Mucosa of descending colon (tissue), 3 donors: Measurements from ENCODE around the gene FOXB1. TPM values are rescaled to one million over a fixed set of nuclear protein-coding genes. Genes with fewer than 3 reads are reported as not detected.

ENCODE experiments used
- ATAC-seq: fragments of 200-7000 bp; cut with Tn5 transposase; one replicate; pipeline ENCODE4 v1.9.1; 2020; ENCODE audit warnings: mild to moderate bottlenecking, moderate library complexity
- DNase-seq, 3 donors: peaks; one replicate each; pipeline ENCODE4 v3.0.0-alpha.2; 2020
- H3K36me3 ChIP-seq: fragments of 200-600 bp; one replicate; pipeline ENCODE4 v1.8.0; 2021; ENCODE audit warnings: low read depth, mild to moderate bottlenecking
- H3K4me1 ChIP-seq: fragments of 200-600 bp; one replicate; pipeline ENCODE4 v1.8.0; 2021; ENCODE audit warnings: low read depth, mild to moderate bottlenecking
- H3K4me3 ChIP-seq: fragments of 200-600 bp; one replicate; pipeline ENCODE4 v1.8.0; 2021; ENCODE audit warnings: mild to moderate bottlenecking
- H3K9me3 ChIP-seq: fragments of 200-600 bp; one replicate; pipeline ENCODE4 v1.8.0; 2021; ENCODE audit warnings: mild to moderate bottlenecking
- intact Hi-C, 2 donors: fragments of 100-400 bp; cut with DNase I in 1 of 2; cut with micrococcal nuclease in 1 of 2; formaldehyde crosslinking; loops; one replicate each; pipeline versions ENCODE4 v1.11.0 to v1.11.1; 2022; cut with DNase I, micrococcal nuclease
- total RNA-seq, 3 donors: library from RNA; stranded (reverse); fragmentation: NEBNext Ultra II Directional in 2 of 3; extraction: Animal tissue kit (Norgen Biotek cat#: 25700) in 2 of 3; gene quantifications; one replicate each; pipeline versions ENCODE4 v1.2.1 to v1.2.4, GENCODE V29; 2021 to 2023
- TF ChIP-seq, protein P1 (sequence below): fragments of 200-600 bp; IDR thresholded peaks from one replicate; pipeline ENCODE4 v1.8.0; 2022; ENCODE audit warnings: antibody characterized with exemption, mild to moderate bottlenecking
- donor health status: DM: no; HTN: no; CAD: no; lungs with moderate emphysema.
- donor health status: DM: no; HTN: no; CAD: no.
- donor health status: DM: no; HTN: yes; CAD: no.

Gene FOXB1
- total RNA-seq, 3 donors from 2014 or later = not detected

DNA sequence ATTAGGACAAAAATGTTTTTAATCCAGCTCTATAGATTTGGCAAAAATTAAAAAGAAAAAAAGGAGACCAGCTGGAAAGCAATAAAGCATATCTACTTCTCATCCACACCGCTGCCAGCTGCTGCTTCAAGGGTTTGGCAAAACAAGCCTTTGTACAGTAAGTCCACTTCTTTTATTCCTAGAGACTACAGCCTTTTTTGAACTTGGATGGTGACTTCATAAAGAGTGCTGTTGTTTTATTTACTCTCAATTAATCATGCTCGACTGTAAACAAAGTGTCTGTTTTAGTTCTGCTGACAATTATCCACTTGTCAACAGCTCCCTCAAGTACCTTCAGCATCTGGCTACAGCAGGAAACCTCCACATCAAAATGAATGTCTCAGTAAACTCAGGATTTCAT lies 12.3 kb upstream of the FOXB1 start:
- TF ChIP-seq, protein P1, sequence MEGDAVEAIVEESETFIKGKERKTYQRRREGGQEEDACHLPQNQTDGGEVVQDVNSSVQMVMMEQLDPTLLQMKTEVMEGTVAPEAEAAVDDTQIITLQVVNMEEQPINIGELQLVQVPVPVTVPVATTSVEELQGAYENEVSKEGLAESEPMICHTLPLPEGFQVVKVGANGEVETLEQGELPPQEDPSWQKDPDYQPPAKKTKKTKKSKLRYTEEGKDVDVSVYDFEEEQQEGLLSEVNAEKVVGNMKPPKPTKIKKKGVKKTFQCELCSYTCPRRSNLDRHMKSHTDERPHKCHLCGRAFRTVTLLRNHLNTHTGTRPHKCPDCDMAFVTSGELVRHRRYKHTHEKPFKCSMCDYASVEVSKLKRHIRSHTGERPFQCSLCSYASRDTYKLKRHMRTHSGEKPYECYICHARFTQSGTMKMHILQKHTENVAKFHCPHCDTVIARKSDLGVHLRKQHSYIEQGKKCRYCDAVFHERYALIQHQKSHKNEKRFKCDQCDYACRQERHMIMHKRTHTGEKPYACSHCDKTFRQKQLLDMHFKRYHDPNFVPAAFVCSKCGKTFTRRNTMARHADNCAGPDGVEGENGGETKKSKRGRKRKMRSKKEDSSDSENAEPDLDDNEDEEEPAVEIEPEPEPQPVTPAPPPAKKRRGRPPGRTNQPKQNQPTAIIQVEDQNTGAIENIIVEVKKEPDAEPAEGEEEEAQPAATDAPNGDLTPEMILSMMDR = no peak
- Histone ChIP-seq H3K4me3 (no peak overlapping the region), H3K4me1 (peaks cover under 1% of the 10 kb centered on the region), H3K36me3 (no peaks in the 10 kb centered on the region), H3K9me3 (no peaks in the 10 kb centered on the region)
- intact Hi-C loops = no loop called here
- DNase-seq (no peak), ATAC-seq (no peak)

DNA sequence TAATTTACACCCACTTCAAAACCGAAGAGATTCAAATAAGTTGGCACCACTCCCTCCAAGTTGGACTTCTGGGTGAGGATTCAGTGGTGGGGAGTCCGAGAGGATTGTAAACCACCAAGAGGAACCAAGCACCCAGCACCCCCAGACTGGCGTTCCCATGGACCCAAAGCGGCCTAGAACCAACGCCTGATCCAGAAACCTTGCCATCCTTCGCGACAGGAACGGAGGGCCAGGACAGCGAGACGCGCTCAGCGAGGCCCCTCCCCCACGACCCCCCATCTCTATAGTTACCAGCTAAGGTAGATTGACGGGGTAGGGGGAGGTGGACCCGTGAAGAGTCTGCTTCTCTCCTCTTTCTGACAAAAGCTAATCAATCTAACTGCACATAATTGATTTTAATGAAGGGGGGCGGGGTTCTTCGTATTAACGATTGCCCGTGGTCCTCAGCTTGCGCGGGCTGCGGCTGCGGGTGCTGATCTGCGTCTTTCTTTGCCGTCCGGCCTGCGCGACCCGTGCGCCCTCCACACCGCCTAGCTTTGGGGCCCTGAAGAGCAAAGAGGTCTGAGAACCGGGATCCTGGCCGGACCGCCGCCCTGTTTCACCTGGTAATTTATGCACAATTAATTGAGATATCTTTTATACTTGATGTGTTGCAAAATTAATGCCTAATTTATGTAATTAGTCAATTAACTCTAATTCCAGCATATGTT lies 10.9 kb upstream of the FOXB1 start:
- intact Hi-C loops = no loop called here

DNA sequence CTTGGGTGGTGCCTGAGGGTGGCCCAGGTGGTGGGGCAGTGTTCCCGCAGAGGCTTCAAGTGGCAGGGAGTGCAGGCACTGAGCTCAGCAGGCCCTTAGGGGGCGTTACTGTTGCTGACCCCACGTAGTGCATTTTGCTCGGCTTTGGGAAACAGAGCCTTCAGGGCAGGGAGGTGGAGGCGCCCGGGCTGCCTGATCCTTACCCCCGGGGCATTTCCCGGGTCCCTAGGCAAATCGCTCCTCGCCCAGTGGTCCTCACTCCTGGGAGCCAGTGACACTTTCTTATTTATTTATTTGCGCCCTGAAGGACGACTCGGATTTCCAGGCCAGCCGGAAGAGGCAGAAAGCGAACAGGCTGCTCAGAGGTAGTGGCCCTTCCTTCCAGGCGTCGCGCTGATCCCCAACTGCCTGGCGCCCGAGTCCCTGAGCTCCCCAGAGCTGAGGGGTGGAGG lies 10.1 kb upstream of the FOXB1 start:
- no peak for ATAC-seq
- TF ChIP-seq, protein P1 = no peak
- Histone ChIP-seq H3K4me1 (peaks cover 6% of the 10 kb centered on the region), H3K4me3 (no peak overlapping the region), H3K9me3 (no peaks in the 10 kb centered on the region), H3K36me3 (no peaks in the 10 kb centered on the region)
- no peak for DNase-seq
- intact Hi-C loops = no loop called here

More for the DNA sequence above, 10.9 kb upstream of the FOXB1 start:
- no peak overlapping the region for H3K4me3 ChIP-seq
- H3K36me3 ChIP-seq = no peaks in the 10 kb centered on the region
- TF ChIP-seq, protein P1 = no peak
- H3K4me1 ChIP-seq = peaks cover 6% of the 10 kb centered on the region
- H3K9me3 ChIP-seq = no peaks in the 10 kb centered on the region
- no peak for ATAC-seq
- DNase-seq = no peak

DNA sequence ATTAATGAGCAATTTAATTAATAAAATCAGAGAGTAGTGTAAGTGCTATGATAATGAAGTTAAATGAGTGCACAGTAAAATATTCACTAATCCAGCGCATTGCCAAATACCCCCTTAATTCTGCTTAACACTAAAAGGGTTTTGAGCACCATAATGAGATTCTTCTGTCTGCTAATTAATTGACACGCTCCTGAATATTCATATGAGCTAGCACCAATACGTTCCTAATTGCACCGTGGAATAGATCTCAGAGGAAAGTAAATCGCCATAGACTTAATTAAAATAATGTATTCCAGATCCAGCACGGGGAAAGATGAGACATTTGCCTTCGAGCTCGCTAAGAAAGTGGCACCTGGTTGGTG lies 9.6 kb upstream of the FOXB1 start:
- TF ChIP-seq, protein P1 = no peak
- H3K36me3 ChIP-seq = no peaks in the 10 kb centered on the region
- peaks cover 6% of the 10 kb centered on the region for H3K4me1 ChIP-seq
- H3K4me3 ChIP-seq = no peak overlapping the region
- intact Hi-C loops = no loop called here
- H3K9me3 ChIP-seq = no peaks in the 10 kb centered on the region
- DNase-seq (no peak), ATAC-seq (no peak)

DNA sequence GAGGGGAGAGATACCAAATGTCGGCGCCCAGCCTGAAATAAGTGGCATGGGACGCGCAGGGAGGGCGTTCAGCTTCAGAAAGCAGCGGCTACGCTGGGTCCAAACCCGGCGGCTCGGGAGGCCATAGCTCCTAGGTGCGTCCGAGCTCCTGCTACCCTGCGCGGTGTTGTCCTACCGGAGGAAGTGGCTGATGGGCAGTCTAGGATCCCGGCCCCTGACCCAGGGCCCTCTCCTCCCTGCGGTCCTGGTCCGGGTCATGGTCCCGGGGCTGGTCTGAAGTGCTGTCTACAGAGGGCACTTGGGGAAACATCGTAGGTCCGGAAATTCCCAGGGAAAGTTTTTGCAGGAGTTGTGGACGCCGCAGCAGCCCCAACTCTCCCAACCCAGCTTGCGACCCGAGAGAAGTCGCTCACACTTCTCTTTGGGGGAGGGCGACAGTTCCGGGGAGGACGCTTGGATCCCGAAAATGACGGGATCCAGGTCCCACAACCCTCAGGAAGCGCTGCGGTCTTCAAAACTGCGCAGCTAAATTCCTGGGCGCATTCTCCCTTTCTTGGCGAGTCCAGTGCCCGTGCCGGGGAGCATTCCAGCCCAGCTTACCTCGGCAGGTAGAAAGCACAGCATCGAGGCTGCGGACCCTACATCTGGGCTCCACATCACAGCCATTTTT lies 9.1 kb upstream of the FOXB1 start:
- Histone ChIP-seq H3K4me3 (no peak overlapping the region), H3K36me3 (no peaks in the 10 kb centered on the region), H3K9me3 (no peaks in the 10 kb centered on the region), H3K4me1 (peaks cover 6% of the 10 kb centered on the region)
- ATAC-seq = no peak
- intact Hi-C loops = no loop called here
- DNase-seq = no peak
- TF ChIP-seq, protein P1 = no peak
